ENCODE data around the gene RBP5.

DNA sequence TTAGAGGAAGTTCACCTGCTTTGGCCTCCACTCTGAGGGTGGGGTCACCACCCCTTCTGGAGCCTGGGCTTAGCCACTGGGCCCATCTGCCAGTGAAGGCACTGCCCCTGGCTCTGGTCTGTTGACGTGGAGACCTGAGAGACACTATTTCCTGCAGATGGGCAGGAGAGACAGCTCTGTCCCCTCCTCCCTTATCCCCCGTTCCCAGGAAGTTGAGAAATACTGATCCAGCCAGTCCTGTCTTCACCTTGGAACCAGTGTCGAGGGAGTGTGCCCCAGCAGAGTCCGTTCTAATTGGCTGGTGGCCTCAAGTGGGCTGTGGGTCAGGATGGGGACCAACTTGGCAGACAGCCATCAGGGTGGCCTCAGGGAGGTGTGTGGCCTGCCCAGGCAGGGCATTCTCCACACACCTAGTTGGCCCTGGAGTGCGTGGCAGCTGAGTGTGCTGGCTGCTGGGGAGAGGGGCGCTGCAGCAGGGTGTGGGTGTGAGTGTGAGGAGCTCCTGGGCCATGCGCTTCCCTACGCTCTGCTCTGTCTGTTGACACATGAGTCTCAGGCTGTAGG, 26.9 kb upstream of the RBP5 start:
- TF ChIP-seq GATA3 (IDR thresholded peaks at IDR 0.05; ENCODE audit: low read depth, low read length) (no peak), GATA2 (IDR thresholded peaks at IDR 0.05; ENCODE audit: low read depth, low read length) (no peak)

All from SH-SY5Y (cell line).